ENCODE results near the gene ARL4D. TPM values are rescaled to one million over a fixed set of nuclear protein-coding genes. Genes with fewer than 3 reads are reported as not detected.

ARL4D gene, protein sequence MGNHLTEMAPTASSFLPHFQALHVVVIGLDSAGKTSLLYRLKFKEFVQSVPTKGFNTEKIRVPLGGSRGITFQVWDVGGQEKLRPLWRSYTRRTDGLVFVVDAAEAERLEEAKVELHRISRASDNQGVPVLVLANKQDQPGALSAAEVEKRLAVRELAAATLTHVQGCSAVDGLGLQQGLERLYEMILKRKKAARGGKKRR
- 1 to 10 TPM; 2.0 to 2.3 TPM for total RNA-seq

DNA sequence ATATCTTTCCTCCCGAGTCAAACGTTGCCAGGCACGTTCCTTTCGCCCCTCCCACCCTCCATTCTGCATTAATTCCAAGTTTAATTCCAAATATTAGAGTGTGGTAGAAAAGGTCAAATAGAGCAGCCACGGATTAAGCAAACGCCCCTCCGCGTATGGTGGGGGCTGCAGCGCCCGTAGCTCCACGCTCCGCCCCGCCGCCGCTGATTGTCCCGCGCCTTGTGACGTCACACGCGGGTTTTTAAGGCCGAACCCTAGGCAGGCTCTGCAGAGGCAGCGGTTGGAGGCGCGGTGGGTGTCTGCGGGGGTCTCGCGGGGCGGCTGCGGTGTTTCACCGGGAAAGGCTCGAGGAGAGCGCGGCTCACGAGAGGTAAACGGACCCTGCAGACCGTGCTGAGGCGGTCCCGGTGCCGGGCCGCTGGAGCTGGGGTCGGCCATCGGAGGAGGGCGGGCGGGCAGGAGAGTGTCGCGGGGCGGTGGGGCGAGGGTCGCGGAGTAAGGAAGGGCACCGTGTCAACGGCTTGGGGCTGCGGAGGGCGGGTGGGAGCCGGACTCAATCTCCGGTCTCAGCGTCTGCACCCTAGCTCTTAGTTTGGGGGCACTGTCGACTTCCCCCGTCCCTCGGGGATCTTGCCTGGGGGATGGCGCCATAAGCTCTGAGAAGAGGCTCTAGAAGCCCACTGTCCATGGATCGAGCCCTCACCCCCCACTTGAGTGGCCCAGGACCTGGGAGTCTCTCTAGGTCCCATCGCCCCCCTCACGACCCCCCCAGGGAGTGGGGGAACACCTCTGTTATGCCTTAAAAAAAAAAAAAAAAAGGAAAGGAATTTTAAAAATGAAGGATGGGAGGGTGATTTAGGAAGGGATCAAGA is at the start of gene ARL4D:
Gene ARL4D (plus strand): TSS at position 270 of the 872 bp plus-strand sequence. CDS start 740 bp downstream, outside the sequence.
- ATAC-seq (peak; percentile 83), DNase-seq (peak; percentile 89)
- Mint-ChIP-seq H3K4me1 (peaks cover 17% of the 10 kb centered on the region), H3K4me3 (peak within 1 kb of the TSS; percentile 82), H3K27me3 (no peaks in the 10 kb centered on the region), H3K9me3 (ENCODE audit: low read depth) (no peaks in the 10 kb centered on the region), H3K36me3 (ENCODE audit: low read depth) (no peaks in the 10 kb centered on the region), H3K27ac (peak within 1 kb of the TSS; percentile 74)
- ChIA-PET CTCF (interaction anchor here (0.7 to 11.6 kb wide), 11 partner anchors 8 to 84 kb away, joined by 3 to 240 read pairs (median 4); partner anchors contain the start of gene DHX8), POLR2A (interaction anchor here (0.6 to 2.7 kb wide), 11 partner anchors 11 to 146 kb away, joined by 3 to 31 read pairs (median 4); partner anchors contain the start of gene DHX8)
- intact Hi-C loops (cut with DNase I, micrococcal nuclease): loop anchor here (1.0 kb wide), 2 partner anchors 11 to 84 kb away; partner anchors contain the start of gene DHX8 (in 2 of the 2)

DNA sequence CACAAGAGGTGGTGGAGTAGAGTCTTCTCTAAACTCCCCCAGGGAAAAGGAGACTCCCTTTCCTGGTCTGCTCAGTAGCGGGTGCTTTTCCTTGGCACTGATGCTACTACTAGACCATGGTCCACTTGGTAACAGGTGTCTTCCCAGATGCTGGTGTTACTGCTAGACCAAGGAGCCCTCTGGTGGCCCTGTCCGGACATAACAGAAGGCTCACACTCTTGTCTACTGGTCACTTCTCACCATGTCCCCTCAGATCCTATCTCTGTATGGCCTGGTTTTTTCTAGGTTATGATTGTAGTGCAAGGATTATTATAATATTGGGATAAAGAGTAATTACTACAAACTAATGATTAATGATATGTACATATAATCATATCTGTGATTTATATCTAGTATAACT is 49.7 kb upstream of the ARL4D start:
- H3K4me1 Mint-ChIP-seq: peaks cover 7% of the 10 kb centered on the region
- POLR2A ChIA-PET: interaction anchor here (1.0 kb wide), 1 partner anchor 18 kb away, joined by 6 read pairs; no protein-coding TSS in a partner anchor
- H3K4me3 Mint-ChIP-seq: no peak overlapping the region
- CTCF ChIA-PET: no interaction called here
- H3K36me3 Mint-ChIP-seq (ENCODE audit: low read depth): peaks cover 34% of the 10 kb centered on the region
- no peak for ATAC-seq
- peaks cover 2% of the 10 kb centered on the region for H3K27me3 Mint-ChIP-seq
- intact Hi-C loops (cut with DNase I, micrococcal nuclease): no loop called here
- peaks cover 25% of the 10 kb centered on the region for H3K9me3 Mint-ChIP-seq (ENCODE audit: low read depth)
- H3K27ac Mint-ChIP-seq: no peak overlapping the region
- DNase-seq: no peak

DNA sequence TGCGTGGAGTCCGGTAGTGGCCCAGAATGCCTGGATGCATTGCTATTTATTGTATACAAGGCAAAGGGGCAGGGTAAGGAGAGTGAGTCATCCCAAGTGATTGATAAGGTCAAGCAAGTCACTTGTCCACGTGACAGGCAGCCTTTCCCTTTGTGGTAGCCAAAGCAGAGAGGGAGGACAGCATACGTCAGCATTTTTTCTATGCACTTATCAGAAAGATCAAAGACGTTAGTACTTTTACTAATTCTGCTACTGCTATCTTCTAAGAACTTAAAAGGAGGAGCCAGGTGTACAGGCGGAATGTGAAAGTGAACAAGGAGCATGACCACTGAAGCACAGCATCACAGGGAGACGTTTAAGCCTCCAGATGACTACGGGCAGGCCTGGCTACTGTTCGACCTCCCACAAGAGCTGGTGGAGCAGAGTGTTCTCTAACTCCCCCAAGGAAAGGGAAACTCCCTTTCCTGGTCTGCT is 47.9 kb upstream of the ARL4D start:
- DNase-seq (no peak), ATAC-seq (no peak)
- peaks cover 34% of the 10 kb centered on the region for H3K36me3 Mint-ChIP-seq (ENCODE audit: low read depth)
- H3K27me3 Mint-ChIP-seq: no peaks in the 10 kb centered on the region
- peaks cover 25% of the 10 kb centered on the region for H3K9me3 Mint-ChIP-seq (ENCODE audit: low read depth)
- ChIA-PET POLR2A (interaction anchor here (0.6 to 1.2 kb wide), 3 partner anchors 9 to 48 kb away, joined by 3 to 7 read pairs (median 6); no protein-coding TSS in a partner anchor), CTCF (no interaction called here)
- peak overlapping the region; percentile 24 for H3K27ac Mint-ChIP-seq
- H3K4me1 Mint-ChIP-seq: peaks cover 7% of the 10 kb centered on the region
- intact Hi-C loops (cut with DNase I, micrococcal nuclease): loop anchor here in 1 of 2 experiments (1.0 kb wide), 1 partner anchor 9 kb away; no protein-coding TSS in a partner anchor
- no peak overlapping the region for H3K4me3 Mint-ChIP-seq

DNA sequence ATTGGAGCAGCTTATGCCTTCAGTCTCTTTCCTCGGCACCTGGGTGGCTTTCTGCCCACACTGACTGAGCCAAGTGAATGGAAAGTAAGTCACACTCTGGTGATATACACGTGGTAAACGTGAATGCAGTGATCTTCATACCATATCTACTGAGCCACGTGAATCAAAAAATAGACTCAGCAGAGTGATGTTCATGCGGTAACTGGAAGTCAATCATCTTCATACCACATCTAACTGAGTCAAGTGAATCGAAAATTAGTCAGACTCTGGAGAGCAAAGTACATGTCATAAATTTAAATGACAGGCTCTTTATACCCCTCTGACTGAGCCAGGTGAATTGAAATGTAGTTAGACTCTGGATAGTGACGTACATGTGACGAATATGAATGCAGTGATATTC is 47.1 kb upstream of the ARL4D start:
- no peak overlapping the region for H3K27ac Mint-ChIP-seq
- H3K4me1 Mint-ChIP-seq: peaks cover 7% of the 10 kb centered on the region
- intact Hi-C loops (cut with DNase I, micrococcal nuclease): loop anchor here in 1 of 2 experiments (1.0 kb wide), 1 partner anchor 9 kb away; no protein-coding TSS in a partner anchor
- H3K4me3 Mint-ChIP-seq: no peak overlapping the region
- CTCF ChIA-PET: no interaction called here
- peaks cover 34% of the 10 kb centered on the region for H3K36me3 Mint-ChIP-seq (ENCODE audit: low read depth)
- ATAC-seq (peak; percentile 81), DNase-seq (peak; percentile 25)
- POLR2A ChIA-PET: interaction anchor here (0.6 to 1.2 kb wide), 3 partner anchors 10 to 47 kb away, joined by 3 to 7 read pairs (median 6); no protein-coding TSS in a partner anchor
- H3K27me3 Mint-ChIP-seq: no peaks in the 10 kb centered on the region
- peaks cover 25% of the 10 kb centered on the region for H3K9me3 Mint-ChIP-seq (ENCODE audit: low read depth)

DNA sequence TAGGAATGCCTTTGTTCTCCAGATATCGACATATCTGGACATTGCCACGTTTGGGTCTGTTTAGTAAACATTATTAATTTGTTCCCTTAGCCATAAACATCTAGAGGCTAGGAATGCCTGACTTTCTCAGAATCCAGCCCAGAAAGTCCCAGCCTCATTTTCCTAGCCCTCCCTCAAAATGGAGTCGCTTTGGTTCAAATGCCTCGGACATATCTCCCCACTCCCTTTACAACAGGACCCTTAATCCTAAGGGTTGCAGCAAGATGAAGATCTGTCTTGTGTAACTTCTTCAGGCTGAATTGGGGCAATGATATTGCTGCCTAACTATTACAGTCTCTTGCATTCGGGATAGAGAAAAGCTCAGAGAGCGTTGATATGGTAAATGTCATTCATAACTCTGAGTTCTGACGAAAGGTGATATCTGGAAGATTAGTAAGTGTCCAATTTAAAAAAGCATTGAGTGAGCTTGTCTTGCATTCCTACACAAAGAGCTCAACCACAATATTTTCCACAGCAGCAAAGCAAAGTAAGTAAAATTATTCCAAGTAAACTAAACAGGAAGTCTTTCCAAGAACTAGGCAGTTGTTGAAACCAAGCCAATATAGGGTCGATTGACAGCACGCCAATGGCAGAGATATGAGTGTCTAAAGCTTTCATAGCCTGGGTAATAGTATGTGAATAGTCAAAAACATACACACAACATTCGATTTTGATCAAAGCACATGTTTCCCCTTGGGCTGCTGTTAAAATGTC is 46.0 kb upstream of the ARL4D start:
- peaks cover 7% of the 10 kb centered on the region for H3K4me1 Mint-ChIP-seq
- H3K27ac Mint-ChIP-seq: no peak overlapping the region
- H3K27me3 Mint-ChIP-seq: no peaks in the 10 kb centered on the region
- H3K4me3 Mint-ChIP-seq: no peak overlapping the region
- no peak for ATAC-seq
- CTCF ChIA-PET: interaction anchor here (0.7 to 2.0 kb wide), 3 partner anchors 13 to 364 kb away, joined by 3 to 6 read pairs (median 4); no protein-coding TSS in a partner anchor
- intact Hi-C loops (cut with DNase I, micrococcal nuclease): no loop called here
- H3K36me3 Mint-ChIP-seq (ENCODE audit: low read depth): peaks cover 24% of the 10 kb centered on the region
- peaks cover 18% of the 10 kb centered on the region for H3K9me3 Mint-ChIP-seq (ENCODE audit: low read depth)
- DNase-seq: no peak
- POLR2A ChIA-PET: interaction anchor here (1.7 kb wide), 1 partner anchor 15 kb away, joined by 6 read pairs; no protein-coding TSS in a partner anchor

DNA sequence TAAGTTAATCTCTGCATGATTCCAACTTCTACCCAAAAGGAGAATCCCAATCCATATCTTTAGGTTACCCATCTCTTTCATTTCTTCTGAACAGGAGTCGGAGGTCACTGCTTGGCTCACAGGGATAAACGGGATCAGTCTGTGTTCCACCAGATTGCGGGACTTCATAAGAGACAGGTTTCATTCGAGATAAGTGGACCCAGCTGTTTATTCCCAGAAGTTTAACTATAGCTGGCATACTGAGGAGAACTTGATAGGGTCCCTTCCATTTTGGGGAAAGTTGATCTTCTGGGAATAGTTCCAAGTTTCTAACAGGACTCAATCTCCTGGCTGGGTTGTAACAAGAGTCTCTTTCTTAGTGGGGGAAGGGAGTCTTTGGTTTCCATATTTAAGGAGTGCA is 45.4 kb upstream of the ARL4D start:
- peaks cover 12% of the 10 kb centered on the region for H3K9me3 Mint-ChIP-seq (ENCODE audit: low read depth)
- no peak overlapping the region for H3K27ac Mint-ChIP-seq
- peaks cover 18% of the 10 kb centered on the region for H3K36me3 Mint-ChIP-seq (ENCODE audit: low read depth)
- intact Hi-C loops (cut with DNase I, micrococcal nuclease): no loop called here
- peaks cover 7% of the 10 kb centered on the region for H3K4me1 Mint-ChIP-seq
- CTCF ChIA-PET: interaction anchor here (0.7 to 2.0 kb wide), 4 partner anchors 11 to 364 kb away, joined by 3 to 6 read pairs (median 4); no protein-coding TSS in a partner anchor
- H3K4me3 Mint-ChIP-seq: no peak overlapping the region
- no peaks in the 10 kb centered on the region for H3K27me3 Mint-ChIP-seq
- POLR2A ChIA-PET: interaction anchor here (0.6 to 1.7 kb wide), 2 partner anchors 14 to 39 kb away, joined by 3 to 6 read pairs; no protein-coding TSS in a partner anchor
- no peak for DNase-seq
- no peak for ATAC-seq

DNA sequence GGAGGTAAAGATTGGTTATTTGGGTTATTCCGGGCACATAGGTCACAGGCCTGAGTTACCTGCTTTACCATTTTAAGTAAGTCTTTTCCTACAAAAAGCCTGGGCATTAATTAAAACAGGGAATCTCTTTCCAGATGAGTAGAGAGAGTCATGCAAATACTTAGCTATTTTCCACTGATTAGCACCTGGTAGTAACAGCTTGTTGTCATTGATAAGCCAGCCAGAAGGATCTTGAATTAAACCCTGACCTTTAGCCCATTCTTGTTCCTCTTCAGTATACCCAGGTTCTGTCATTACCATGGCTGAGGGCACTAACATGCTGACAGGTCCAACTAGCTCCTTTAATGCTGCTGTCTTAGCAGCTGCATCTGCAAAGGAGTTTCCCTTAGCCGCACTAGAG is 44.4 kb upstream of the ARL4D start:
- H3K4me3 Mint-ChIP-seq: no peak overlapping the region
- DNase-seq (no peak), ATAC-seq (no peak)
- intact Hi-C loops (cut with DNase I, micrococcal nuclease): no loop called here
- ChIA-PET POLR2A (interaction anchor here (0.6 kb wide), 1 partner anchor 10 kb away, joined by 3 read pairs; no protein-coding TSS in a partner anchor), CTCF (interaction anchor here (0.7 to 2.0 kb wide), 3 partner anchors 12 to 224 kb away, joined by 3 to 6 read pairs (median 3); no protein-coding TSS in a partner anchor)
- peaks cover 12% of the 10 kb centered on the region for H3K4me1 Mint-ChIP-seq
- peaks cover 13% of the 10 kb centered on the region for H3K36me3 Mint-ChIP-seq (ENCODE audit: low read depth)
- peaks cover 6% of the 10 kb centered on the region for H3K9me3 Mint-ChIP-seq (ENCODE audit: low read depth)
- no peaks in the 10 kb centered on the region for H3K27me3 Mint-ChIP-seq
- no peak overlapping the region for H3K27ac Mint-ChIP-seq

DNA sequence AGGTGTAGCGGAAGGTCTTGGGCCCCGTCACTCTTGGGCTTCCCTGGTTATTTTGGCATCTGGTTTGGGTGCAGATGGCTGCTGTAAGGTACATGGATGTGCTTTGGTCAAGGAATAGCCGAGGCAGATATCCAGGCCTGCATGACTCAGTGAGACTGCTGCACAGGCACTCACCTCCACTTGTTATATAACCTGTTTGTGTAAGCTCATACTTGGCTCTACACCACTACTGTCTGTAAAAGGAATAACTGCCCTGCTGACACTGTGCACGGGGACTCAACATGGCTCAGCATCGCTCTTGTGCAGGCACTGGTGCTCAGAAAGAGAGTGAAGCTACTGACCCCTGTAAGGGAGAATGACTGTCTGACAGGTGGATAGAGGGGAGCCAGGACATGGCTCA is 42.3 kb upstream of the ARL4D start:
- no peak overlapping the region for H3K4me3 Mint-ChIP-seq
- DNase-seq (no peak), ATAC-seq (no peak)
- H3K27ac Mint-ChIP-seq: no peak overlapping the region
- H3K27me3 Mint-ChIP-seq: peaks cover 4% of the 10 kb centered on the region
- intact Hi-C loops (cut with DNase I, micrococcal nuclease): no loop called here
- no peaks in the 10 kb centered on the region for H3K9me3 Mint-ChIP-seq (ENCODE audit: low read depth)
- POLR2A ChIA-PET: interaction anchor here (0.6 to 4.0 kb wide), 4 partner anchors 11 to 309 kb away, joined by 3 to 33 read pairs (median 10); no protein-coding TSS in a partner anchor
- CTCF ChIA-PET: interaction anchor here (0.6 to 2.0 kb wide), 5 partner anchors 12 to 128 kb away, joined by 3 to 8 read pairs (median 4); partner anchors contain the start of gene DHX8
- peaks cover 4% of the 10 kb centered on the region for H3K36me3 Mint-ChIP-seq (ENCODE audit: low read depth)
- H3K4me1 Mint-ChIP-seq: peaks cover 23% of the 10 kb centered on the region

DNA sequence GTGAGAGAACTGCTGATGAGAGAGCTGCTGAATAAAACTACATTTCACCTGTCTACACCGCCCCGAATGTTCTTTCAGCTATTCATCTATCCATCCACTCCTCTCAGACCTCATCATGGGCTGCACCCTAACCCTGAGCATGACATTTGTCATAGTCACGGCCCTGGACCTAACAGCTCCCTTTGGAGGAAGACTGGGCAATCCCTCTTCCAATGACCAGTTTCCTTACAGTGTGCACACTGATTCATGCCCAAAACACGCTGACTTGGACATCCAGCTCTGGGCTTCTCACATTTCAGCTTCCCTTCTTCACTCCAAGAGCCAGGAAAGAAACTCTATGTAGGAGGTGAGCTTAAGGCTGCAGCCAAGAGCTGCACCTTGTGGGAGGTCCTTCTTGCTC is 41.8 kb upstream of the ARL4D start:
- DNase-seq (no peak), ATAC-seq (no peak)
- H3K4me3 Mint-ChIP-seq: no peak overlapping the region
- ChIA-PET CTCF (interaction anchor here (0.6 to 2.0 kb wide), 6 partner anchors 11 to 127 kb away, joined by 3 to 8 read pairs (median 4); partner anchors contain the start of gene DHX8), POLR2A (interaction anchor here (0.6 to 4.0 kb wide), 5 partner anchors 11 to 309 kb away, joined by 3 to 33 read pairs (median 6); no protein-coding TSS in a partner anchor)
- no peaks in the 10 kb centered on the region for H3K9me3 Mint-ChIP-seq (ENCODE audit: low read depth)
- no peak overlapping the region for H3K27ac Mint-ChIP-seq
- peaks cover 4% of the 10 kb centered on the region for H3K27me3 Mint-ChIP-seq
- peaks cover 18% of the 10 kb centered on the region for H3K4me1 Mint-ChIP-seq
- H3K36me3 Mint-ChIP-seq (ENCODE audit: low read depth): peaks cover 4% of the 10 kb centered on the region
- intact Hi-C loops (cut with DNase I, micrococcal nuclease): no loop called here

DNA sequence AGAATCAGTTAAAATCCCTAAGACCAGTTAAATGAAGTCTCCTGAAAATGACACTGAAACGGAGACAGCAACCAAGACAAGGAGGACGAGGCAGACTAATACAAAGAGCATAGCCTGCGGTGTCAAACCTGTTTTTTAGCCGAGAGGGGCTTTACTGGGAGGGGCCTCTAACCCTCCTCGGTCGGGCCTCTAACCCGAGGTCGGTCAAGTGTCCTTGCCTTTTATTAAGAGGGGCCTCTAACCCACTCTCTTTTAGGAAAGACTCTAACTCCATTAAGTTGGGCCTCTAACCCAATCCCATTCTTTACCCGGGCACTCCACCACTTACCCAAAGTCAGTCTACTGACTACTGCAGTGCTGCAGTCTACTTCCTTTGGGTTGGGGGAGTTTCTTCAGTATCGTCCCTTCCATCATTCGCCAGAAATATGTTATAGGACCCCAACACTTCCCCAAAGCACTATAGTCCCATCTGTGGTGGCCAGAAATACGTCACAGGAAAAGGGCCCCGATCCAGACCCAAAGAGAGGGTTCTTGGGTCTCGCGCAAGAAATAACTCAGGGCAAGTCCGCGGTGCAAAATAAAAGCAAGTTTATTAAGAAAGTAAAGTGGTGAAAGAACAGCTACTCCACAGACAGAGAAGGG is 39.2 kb upstream of the ARL4D start:
- ATAC-seq (no peak), DNase-seq (no peak)
- H3K36me3 Mint-ChIP-seq (ENCODE audit: low read depth): peaks cover 4% of the 10 kb centered on the region
- intact Hi-C loops (cut with DNase I, micrococcal nuclease): loop anchor here (1.0 kb wide), 1 partner anchor 17 kb away; no protein-coding TSS in a partner anchor
- H3K4me1 Mint-ChIP-seq: peaks cover 28% of the 10 kb centered on the region
- peak overlapping the region; percentile 90 for H3K4me3 Mint-ChIP-seq
- no peaks in the 10 kb centered on the region for H3K9me3 Mint-ChIP-seq (ENCODE audit: low read depth)
- H3K27me3 Mint-ChIP-seq: peaks cover 4% of the 10 kb centered on the region
- CTCF ChIA-PET: no interaction called here
- H3K27ac Mint-ChIP-seq: peak overlapping the region; percentile 100
- POLR2A ChIA-PET: interaction anchor here (0.9 to 2.9 kb wide), 4 partner anchors 9 to 20 kb away, joined by 4 to 56 read pairs (median 10); no protein-coding TSS in a partner anchor
